Fibroblast of lung (primary cell): ENCODE data around the gene NOL4. TPM values are rescaled to one million over a fixed set of nuclear protein-coding genes. Genes with fewer than 3 reads are reported as not detected.

Source experiments
- DNase-seq, 2 donors: peaks; one replicate each; pipeline versions ENCODE4 v3.0.0 to v3.0.0-alpha.2; 2010; ENCODE audit warnings: low read depth in 2 of 2
- H2AFZ ChIP-seq: 2 replicates; pipeline ENCODE4 v1.5.1; 2012; ENCODE audit warnings: low read length, control low read depth, inconsistent platforms
- H3K27ac ChIP-seq: 2 replicates; pipeline ENCODE4 v1.5.1; 2011; ENCODE audit warnings: low read length, control low read depth; ENCODE audit not compliant: insufficient read depth
- H3K27me3 ChIP-seq: 2 replicates; pipeline ENCODE4 v1.5.1; 2011; ENCODE audit warnings: mild to moderate bottlenecking, low read length; ENCODE audit not compliant: control insufficient read depth, insufficient read depth
- H3K36me3 ChIP-seq: 2 replicates; pipeline ENCODE4 v1.5.1; 2011; ENCODE audit warnings: low read length; ENCODE audit not compliant: control insufficient read depth, insufficient read depth
- H3K4me1 ChIP-seq: 2 replicates; pipeline ENCODE4 v1.5.1; 2011; ENCODE audit warnings: low read length; ENCODE audit not compliant: control insufficient read depth, insufficient read depth; ENCODE audit errors: extremely low read depth
- H3K4me2 ChIP-seq: 2 replicates; pipeline ENCODE4 v1.5.1; 2011; ENCODE audit warnings: low read length, control low read depth; ENCODE audit not compliant: insufficient read depth; ENCODE audit errors: extremely low read depth
- H3K4me3 ChIP-seq, 4 experiments: fragments of 200-600 bp in 1 of 4; sonication (generic) in 1 of 4; replicated peaks in 1 of 4; 2 replicates each; pipeline ENCODE4 v1.5.1; 2011 to 2016; ENCODE audit warnings: low read length in 4 of 4, low read depth in 3 of 4, mild to moderate bottlenecking in 3 of 4, control low read depth in 2 of 4, inconsistent platforms in 1 of 4, mixed read lengths in 1 of 4; ENCODE audit not compliant: insufficient read depth in 1 of 4; ENCODE audit errors: control extremely low read depth in 1 of 4
- H3K79me2 ChIP-seq: 2 replicates; pipeline ENCODE4 v1.5.1; 2012; ENCODE audit warnings: mild to moderate bottlenecking, low read length, inconsistent platforms; ENCODE audit not compliant: control insufficient read depth, insufficient read depth
- H3K9ac ChIP-seq: 2 replicates; pipeline ENCODE4 v1.5.1; 2011; ENCODE audit warnings: mild to moderate bottlenecking, low read length, control low read depth; ENCODE audit not compliant: insufficient read depth
- H3K9me3 ChIP-seq: 2 replicates; pipeline ENCODE4 v1.5.1; 2012; ENCODE audit warnings: low read depth, low read length; ENCODE audit not compliant: control insufficient read depth, insufficient read depth
- H4K20me1 ChIP-seq: 2 replicates; pipeline ENCODE4 v1.5.1; 2011; ENCODE audit warnings: low read length; ENCODE audit not compliant: control insufficient read depth, insufficient read depth; ENCODE audit errors: extremely low read depth
- CTCF ChIP-seq, 2 donors: IDR thresholded peaks in 1 of 2; conservative IDR thresholded peaks in 1 of 2; 1 replicate in 1 of 2; 2 replicates in 1 of 2; pipeline ENCODE4 v1.5.1; 2011 to 2012; ENCODE audit warnings: low read length in 2 of 2, control low read depth in 1 of 2, inconsistent platforms in 1 of 2, low read depth in 1 of 2, mild to moderate bottlenecking in 1 of 2
- EZH2 ChIP-seq: IDR thresholded peaks from 2 replicates; pipeline ENCODE4 v1.5.1; 2012; ENCODE audit warnings: low read length, control low read depth, mild to moderate bottlenecking; ENCODE audit errors: missing control alignments
- polyA plus RNA-seq, 2 donors: library from polyadenylated mRNA; depleted of rRNA in 1 of 2; stranded (reverse) in 1 of 2; unstranded in 1 of 2; fragments of >200 nt; gene quantifications; 2 replicates each; pipeline ENCODE4 v1.2.1, GENCODE V29; 2011 to 2012; ENCODE audit warnings: missing spikeins in 1 of 2
- total RNA-seq: library from RNA; depleted of rRNA; stranded (reverse); fragments of >200 nt; gene quantifications from 2 replicates; pipeline ENCODE4 v1.2.1, GENCODE V29; 2014

NOL4 gene
- total and polyA plus RNA-seq, 2 donors (not counting 1 experiment from before 2014, with no cell fraction given) = not detected

- no peaks in the 10 kb centered on the region for H3K9me3 ChIP-seq
- H3K4me2 ChIP-seq = no peak overlapping the region
- H3K4me3 ChIP-seq = no peak overlapping the region
- no peak overlapping the region for H3K27ac ChIP-seq
- H4K20me1 ChIP-seq = no peaks in the 10 kb centered on the region
- H3K27me3 ChIP-seq = no peaks in the 10 kb centered on the region
- no peak overlapping the region for H3K9ac ChIP-seq
- H3K79me2 ChIP-seq = no peaks in the 10 kb centered on the region
- no peak for TF ChIP-seq EZH2
- TF ChIP-seq CTCF (conservative IDR thresholded peaks at IDR 0.05 in 1 of 2, IDR thresholded peaks at IDR 0.05 in 1 of 2; ENCODE audit: low read depth in 1 of 2, low read length in 2 of 2) = no peak
- no peaks in the 10 kb centered on the region for H3K4me1 ChIP-seq
- H3K36me3 ChIP-seq = no peaks in the 10 kb centered on the region
- DNase-seq = no peak
- H2AFZ ChIP-seq = no peak overlapping the region
These were observed 33.5 kb upstream of the NOL4 start for GRCh38 chr18:34258176-34258575.

GRCh38 chr18:34251919-34252318, 27.2 kb upstream of the NOL4 start:
- Histone ChIP-seq H3K4me1 (no peaks in the 10 kb centered on the region), H3K27me3 (no peaks in the 10 kb centered on the region), H4K20me1 (no peaks in the 10 kb centered on the region), H3K79me2 (no peaks in the 10 kb centered on the region), H2AFZ (no peak overlapping the region), H3K4me3 (no peak overlapping the region), H3K9me3 (no peaks in the 10 kb centered on the region), H3K36me3 (no peaks in the 10 kb centered on the region), H3K9ac (no peak overlapping the region), H3K4me2 (no peak overlapping the region), H3K27ac (no peak overlapping the region)
- no peak for TF ChIP-seq EZH2
- no peak for TF ChIP-seq CTCF (conservative IDR thresholded peaks at IDR 0.05 in 1 of 2, IDR thresholded peaks at IDR 0.05 in 1 of 2; ENCODE audit: low read depth in 1 of 2, low read length in 2 of 2)
- no peak for DNase-seq

- no peak for DNase-seq
- no peak overlapping the region for H2AFZ ChIP-seq
- no peaks in the 10 kb centered on the region for H3K79me2 ChIP-seq
- no peak overlapping the region for H3K27ac ChIP-seq
- H3K4me2 ChIP-seq = no peak overlapping the region
- TF ChIP-seq CTCF (conservative IDR thresholded peaks at IDR 0.05 in 1 of 2, IDR thresholded peaks at IDR 0.05 in 1 of 2; ENCODE audit: low read depth in 1 of 2, low read length in 2 of 2) (no peak), EZH2 (no peak)
- no peaks in the 10 kb centered on the region for H3K9me3 ChIP-seq
- no peaks in the 10 kb centered on the region for H4K20me1 ChIP-seq
- H3K4me3 ChIP-seq = no peak overlapping the region
- H3K9ac ChIP-seq = no peak overlapping the region
- H3K36me3 ChIP-seq = no peaks in the 10 kb centered on the region
- H3K4me1 ChIP-seq = no peaks in the 10 kb centered on the region
- no peaks in the 10 kb centered on the region for H3K27me3 ChIP-seq
These were observed 24.0 kb upstream of the NOL4 start for GRCh38 chr18:34248727-34249126.
